ENCODE data around the gene TENM3.

DNA sequence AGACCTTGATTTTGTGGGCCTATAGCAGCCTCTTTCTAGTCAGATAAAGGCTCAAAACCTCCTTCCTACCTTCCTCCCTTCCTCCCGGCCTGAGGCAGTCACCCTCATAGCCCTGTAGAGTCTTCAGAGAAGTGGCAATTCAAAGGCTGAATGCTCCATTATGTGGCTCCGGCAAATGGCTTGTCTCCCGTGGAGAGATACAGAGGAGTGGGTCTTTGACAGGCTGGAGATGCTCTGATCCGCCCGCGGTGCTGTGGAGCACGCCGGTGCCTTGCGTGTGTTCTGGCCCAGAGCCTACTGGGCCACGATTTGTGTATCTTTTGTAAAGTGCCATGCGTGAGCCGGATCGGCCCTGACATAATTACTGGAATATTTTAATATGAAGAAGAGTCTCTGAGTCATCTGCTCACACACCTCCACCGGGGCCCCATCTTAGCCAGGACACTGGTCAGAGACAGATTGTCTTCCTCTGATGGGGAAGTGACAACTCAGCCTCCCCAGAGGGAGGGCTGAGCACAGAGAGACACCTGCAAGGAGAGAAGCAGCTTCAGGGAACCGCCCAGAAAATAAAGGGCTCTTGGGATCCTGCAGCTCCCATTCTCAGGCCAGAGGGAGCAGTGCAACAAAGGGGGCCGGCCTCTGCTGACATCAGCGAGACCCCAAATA lies 585.3 kb downstream of the TENM3 start:
- TF ChIP-seq, protein P1, sequence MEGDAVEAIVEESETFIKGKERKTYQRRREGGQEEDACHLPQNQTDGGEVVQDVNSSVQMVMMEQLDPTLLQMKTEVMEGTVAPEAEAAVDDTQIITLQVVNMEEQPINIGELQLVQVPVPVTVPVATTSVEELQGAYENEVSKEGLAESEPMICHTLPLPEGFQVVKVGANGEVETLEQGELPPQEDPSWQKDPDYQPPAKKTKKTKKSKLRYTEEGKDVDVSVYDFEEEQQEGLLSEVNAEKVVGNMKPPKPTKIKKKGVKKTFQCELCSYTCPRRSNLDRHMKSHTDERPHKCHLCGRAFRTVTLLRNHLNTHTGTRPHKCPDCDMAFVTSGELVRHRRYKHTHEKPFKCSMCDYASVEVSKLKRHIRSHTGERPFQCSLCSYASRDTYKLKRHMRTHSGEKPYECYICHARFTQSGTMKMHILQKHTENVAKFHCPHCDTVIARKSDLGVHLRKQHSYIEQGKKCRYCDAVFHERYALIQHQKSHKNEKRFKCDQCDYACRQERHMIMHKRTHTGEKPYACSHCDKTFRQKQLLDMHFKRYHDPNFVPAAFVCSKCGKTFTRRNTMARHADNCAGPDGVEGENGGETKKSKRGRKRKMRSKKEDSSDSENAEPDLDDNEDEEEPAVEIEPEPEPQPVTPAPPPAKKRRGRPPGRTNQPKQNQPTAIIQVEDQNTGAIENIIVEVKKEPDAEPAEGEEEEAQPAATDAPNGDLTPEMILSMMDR (conservative IDR thresholded peaks at IDR 0.05) = no peak
- TF ChIP-seq EZH2 (IDR thresholded peaks at IDR 0.05; ENCODE audit: low read depth) = no peak
